OCI-M1 (cell line): ENCODE measurements around the gene PGAM4.

ENCODE experiments used
- DNase-seq: peaks from one replicate; lab custom pipeline; 2025; lab: John Stamatoyannopoulos, UW

Gene PGAM4

GRCh38 chrX:77925764-77926163, 43.7 kb downstream of the PGAM4 start:
- DNase-seq = peak; percentile 33

- peak; percentile 6 for DNase-seq
Observed at GRCh38 chrX:77924320-77924859, 45.0 kb downstream of the PGAM4 start.

DNA sequence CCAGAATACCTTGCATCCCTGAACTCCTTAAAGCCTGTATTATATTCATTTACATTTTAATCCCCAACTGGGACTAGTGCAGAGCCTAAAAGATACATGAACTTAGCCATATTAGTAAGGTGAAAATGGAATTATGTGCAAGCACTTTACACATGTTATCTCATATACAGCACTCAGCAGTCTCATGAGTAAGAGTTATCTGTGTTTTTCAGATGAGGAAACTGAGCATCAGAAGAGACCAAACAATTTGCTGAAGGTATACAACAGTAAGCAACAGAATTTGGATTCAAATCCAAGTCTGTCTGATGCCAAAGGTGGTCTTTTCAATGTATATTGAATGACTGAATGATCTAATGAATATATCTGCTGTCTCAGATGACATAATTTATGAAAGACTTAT, 46.7 kb downstream of the PGAM4 start:
- DNase-seq = peak; percentile 40

DNA sequence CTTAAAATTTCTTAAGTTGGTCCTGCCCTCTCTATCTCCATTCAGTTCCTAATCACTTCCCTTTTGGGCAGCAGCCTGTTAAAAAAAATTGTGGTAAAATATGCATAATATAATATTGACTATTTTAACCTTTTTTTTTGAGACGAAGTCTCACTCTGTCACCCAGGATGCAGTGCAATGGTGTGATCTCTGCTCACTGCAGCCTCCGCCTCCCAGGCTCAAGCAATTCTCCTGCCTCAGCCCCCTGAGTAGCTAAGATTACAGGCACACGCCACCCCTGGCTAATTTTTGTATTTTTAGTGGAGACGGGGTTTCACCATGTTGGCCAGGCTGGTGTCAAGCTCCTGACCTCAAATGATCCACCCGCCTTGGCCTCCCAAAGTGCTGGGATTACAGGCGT, 50.1 kb downstream of the PGAM4 start:
- peak; percentile 50 for DNase-seq

DNA sequence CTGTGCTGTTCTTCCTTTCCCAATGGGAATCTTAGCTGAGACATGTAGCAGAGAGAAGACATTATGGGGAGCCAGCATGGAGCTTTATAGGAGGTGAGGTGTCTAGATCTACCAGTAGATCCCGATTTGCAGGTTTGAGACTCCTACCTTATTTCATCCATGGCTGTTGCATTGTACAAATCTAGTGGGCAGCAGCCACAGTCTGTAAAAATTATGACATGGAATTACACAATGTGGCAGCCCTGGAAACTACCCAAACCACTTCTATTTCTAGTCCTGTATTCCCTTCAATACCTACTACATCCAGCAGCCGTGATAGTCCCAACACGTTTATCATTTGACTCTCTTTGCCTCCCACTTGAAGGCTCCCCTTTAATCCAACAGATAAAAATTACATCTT, 50.9 kb downstream of the PGAM4 start:
- DNase-seq = peak; percentile 38
